SU-DHL-6 (cell line): Measurements from ENCODE around the gene SIAH2.

Experiments used
- H2AFZ ChIP-seq: fragments of 200-600 bp; sonication (generic); 2 replicates; pipeline ENCODE4 v1.6.1; 2014; ENCODE audit warnings: low read depth, mild to moderate bottlenecking, moderate library complexity, mixed read lengths, antibody characterized with exemption, low read length; ENCODE audit not compliant: severe bottlenecking
- H3F3A ChIP-seq: fragments of 200-600 bp; shearing (Covaris generic); 2 replicates; pipeline ENCODE4 v1.6.0; 2016; ENCODE audit warnings: antibody characterized with exemption, mild to moderate bottlenecking; ENCODE audit not compliant: insufficient read depth
- H3K27ac ChIP-seq: fragments of 200-600 bp; sonication (generic); 2 replicates; pipeline ENCODE4 v1.5.1; 2016; ENCODE audit warnings: low read depth, mild to moderate bottlenecking, low read length, moderate library complexity, mixed read lengths
- H3K27me3 ChIP-seq: fragments of 200-600 bp; sonication (generic), shearing (Covaris generic); 2 replicates; pipeline ENCODE4 v1.6.0; 2014; ENCODE audit warnings: mild to moderate bottlenecking, low read length
- H3K36me3 ChIP-seq: fragments of 200-600 bp; sonication (generic); 2 replicates; pipeline ENCODE4 v1.6.1; 2014; ENCODE audit warnings: mild to moderate bottlenecking, low read length, mixed read lengths
- H3K4me2 ChIP-seq: fragments of 300-600, 200-600 bp; shearing (Covaris generic), sonication (generic); 2 replicates; pipeline ENCODE4 v1.6.0; 2014; ENCODE audit warnings: low read length, low read depth, mild to moderate bottlenecking; ENCODE audit not compliant: poor library complexity, severe bottlenecking
- H3K4me3 ChIP-seq: fragments of 200-600 bp; sonication (generic); 2 replicates; pipeline ENCODE4 v1.5.1; 2014; ENCODE audit warnings: antibody characterized with exemption, low read length, mild to moderate bottlenecking, mixed read lengths; ENCODE audit not compliant: insufficient read depth, poor library complexity, severe bottlenecking
- H3K79me2 ChIP-seq: fragments of 200-600 bp; sonication (generic); 2 replicates; pipeline ENCODE4 v1.6.1; 2014; ENCODE audit warnings: mild to moderate bottlenecking, low read length, moderate library complexity; ENCODE audit not compliant: insufficient read depth
- H3K9ac ChIP-seq: fragments of 200-600 bp; sonication (generic); 2 replicates; pipeline ENCODE4 v1.7.0; 2014; ENCODE audit warnings: mild to moderate bottlenecking, low read length
- H3K9me2 ChIP-seq: fragments of 200-600 bp; sonication (generic); replicated peaks from 2 replicates; pipeline ENCODE4 v1.6.1; 2014; ENCODE audit warnings: low read length; ENCODE audit not compliant: insufficient read depth
- H3K9me3 ChIP-seq: fragments of 200-600 bp; sonication (generic); 2 replicates; pipeline ENCODE4 v1.6.1; 2014; ENCODE audit warnings: low read length, mixed read lengths; ENCODE audit not compliant: insufficient read depth
- H4K20me1 ChIP-seq: fragments of 200-600 bp; sonication (generic); 2 replicates; pipeline ENCODE4 v1.6.1; 2014; ENCODE audit warnings: low read depth, mild to moderate bottlenecking, antibody characterized with exemption, low read length, moderate library complexity, mixed read lengths
- CTCF ChIP-seq: fragments of 200-600 bp; sonication (generic); IDR thresholded peaks from one replicate; pipeline ENCODE4 v1.5.1; 2017; ENCODE audit warnings: antibody characterized with exemption, mild to moderate bottlenecking, low read length, moderate library complexity; ENCODE audit not compliant: insufficient read depth, poor library complexity, severe bottlenecking
- EZH2phosphoT487 ChIP-seq: fragments of 200-600 bp; sonication (generic), shearing (Covaris generic); conservative IDR thresholded peaks from 2 replicates; pipeline ENCODE4 v1.6.1; 2018; ENCODE audit warnings: mild to moderate bottlenecking, antibody characterized with exemption, low read length, moderate library complexity, mixed read lengths

SIAH2 gene

GRCh38 chr3:150747886-150748683 is 14.9 kb downstream of the SIAH2 start:
- no peaks in the 10 kb centered on the region for H3F3A ChIP-seq
- H4K20me1 ChIP-seq = peaks cover 4% of the 10 kb centered on the region; the same call in 1 of the 2 replicates
- no peak for TF ChIP-seq EZH2phosphoT487
- no peak for TF ChIP-seq CTCF
- no peak overlapping the region for H3K27ac ChIP-seq
- no peak overlapping the region for H3K4me3 ChIP-seq
- no peaks in the 10 kb centered on the region for H3K9me2 ChIP-seq
- no peaks in the 10 kb centered on the region for H3K27me3 ChIP-seq
- no peak overlapping the region for H3K4me2 ChIP-seq
- peaks cover 96% of the 10 kb centered on the region for H3K79me2 ChIP-seq
- no peak overlapping the region for H3K9ac ChIP-seq
- H3K9me3 ChIP-seq = no peaks in the 10 kb centered on the region
- H3K36me3 ChIP-seq = no peaks in the 10 kb centered on the region
- no peak overlapping the region for H2AFZ ChIP-seq

GRCh38 chr3:150746791-150747590 is 16.0 kb downstream of the SIAH2 start:
- peaks cover 4% of the 10 kb centered on the region; the same call in 1 of the 2 replicates for H4K20me1 ChIP-seq

GRCh38 chr3:150745832-150746231 is 17.1 kb downstream of the SIAH2 start:
- no peaks in the 10 kb centered on the region; the same call in 1 of the 2 replicates for H4K20me1 ChIP-seq
- TF ChIP-seq EZH2phosphoT487 (no peak), CTCF (no peak)

More at GRCh38 chr3:150746791-150747590, 16.0 kb downstream of the SIAH2 start:
- Histone ChIP-seq H3K27me3 (no peaks in the 10 kb centered on the region), H3K4me2 (no peak overlapping the region), H3K4me3 (no peak overlapping the region), H3K36me3 (no peaks in the 10 kb centered on the region), H3F3A (no peaks in the 10 kb centered on the region), H3K9me3 (no peaks in the 10 kb centered on the region), H3K79me2 (peaks cover 91% of the 10 kb centered on the region), H2AFZ (no peak overlapping the region), H3K9me2 (no peaks in the 10 kb centered on the region), H3K9ac (no peak overlapping the region), H3K27ac (no peak overlapping the region)
- TF ChIP-seq EZH2phosphoT487 (no peak), CTCF (no peak)

More at GRCh38 chr3:150745832-150746231, 17.1 kb downstream of the SIAH2 start:
- Histone ChIP-seq H3K9ac (no peak overlapping the region), H3K27ac (no peak overlapping the region), H3F3A (no peaks in the 10 kb centered on the region), H3K27me3 (no peaks in the 10 kb centered on the region), H3K4me2 (no peak overlapping the region), H3K79me2 (peaks cover 80% of the 10 kb centered on the region), H2AFZ (no peak overlapping the region), H3K9me2 (no peaks in the 10 kb centered on the region), H3K9me3 (no peaks in the 10 kb centered on the region), H3K4me3 (no peak overlapping the region), H3K36me3 (no peaks in the 10 kb centered on the region)
